Stimulated activated CD4-positive, alpha-beta T cell treated with anti-CD3 and anti-CD28 coated beads, TNF-alpha, amount 100 ng/mL, for 1 hour (primary cell): ENCODE measurements around the gene CAMK1D.
"Not testable (repeated sequence)": the region's sequence is repeated elsewhere in the genome, so short reads cannot be mapped to it uniquely, and the experiment has no call there.

ENCODE experiments used
- DNase-seq, 3 donors: peaks; one replicate each; pipeline ENCODE4 v3.0.0-alpha.2; 2020; ENCODE audit warnings: low read depth in 3 of 3, low spot score in 1 of 3

Gene CAMK1D

GRCh38 chr10:12489806-12490205, 140.5 kb downstream of the CAMK1D start:
- DNase-seq, result no peak

- no peak for DNase-seq
These were observed 141.6 kb downstream of the CAMK1D start for GRCh38 chr10:12490963-12491362.

- DNase-seq, result no peak
These were observed 142.1 kb downstream of the CAMK1D start for GRCh38 chr10:12491491-12491890.

GRCh38 chr10:12492016-12492415, 142.7 kb downstream of the CAMK1D start:
- DNase-seq, result no peak

GRCh38 chr10:12497046-12497445, 147.7 kb downstream of the CAMK1D start:
- DNase-seq, result not testable (repeated sequence)

GRCh38 chr10:12499076-12499986, 150.0 kb downstream of the CAMK1D start:
- DNase-seq, result no peak

- DNase-seq, result no peak
These were observed 151.3 kb downstream of the CAMK1D start for GRCh38 chr10:12500381-12501303.

- DNase-seq, result no peak
These were observed 152.0 kb downstream of the CAMK1D start for GRCh38 chr10:12501324-12501723.

GRCh38 chr10:12501841-12502525, 152.6 kb downstream of the CAMK1D start:
- no peak for DNase-seq

GRCh38 chr10:12502526-12503274, 153.4 kb downstream of the CAMK1D start:
- no peak for DNase-seq

- no peak for DNase-seq
These were observed 154.0 kb downstream of the CAMK1D start for GRCh38 chr10:12503311-12503710.

GRCh38 chr10:12504176-12504575, 154.8 kb downstream of the CAMK1D start:
- DNase-seq, result no peak

- no peak for DNase-seq
These were observed 155.3 kb downstream of the CAMK1D start for GRCh38 chr10:12504628-12505027.

GRCh38 chr10:12505683-12506082, 156.3 kb downstream of the CAMK1D start:
- DNase-seq, result no peak

- no peak for DNase-seq
These were observed 158.0 kb downstream of the CAMK1D start for GRCh38 chr10:12507165-12507850.

GRCh38 chr10:12508165-12508564, 158.8 kb downstream of the CAMK1D start:
- no peak for DNase-seq

GRCh38 chr10:12509016-12509793, 159.9 kb downstream of the CAMK1D start:
- no peak for DNase-seq

GRCh38 chr10:12509794-12510100, 160.4 kb downstream of the CAMK1D start:
- no peak for DNase-seq

- DNase-seq, result no peak
These were observed 161.2 kb downstream of the CAMK1D start for GRCh38 chr10:12510501-12510941.
